OCI-LY7 (cell line): ENCODE measurements around the gene B3GALT5.

Experiments used
- CTCF ChIP-seq: fragments of 200-600 bp; sonication (generic); conservative IDR thresholded peaks from 2 replicates; pipeline ENCODE4 v1.5.1; 2014; ENCODE audit warnings: mild to moderate bottlenecking, antibody characterized with exemption, low read length, moderate library complexity, mixed read lengths
- EZH2phosphoT487 ChIP-seq: fragments of 200-600 bp; sonication (generic); IDR thresholded peaks from 2 replicates; pipeline ENCODE4 v1.6.1; 2018; ENCODE audit warnings: low read depth, borderline replicate concordance, mild to moderate bottlenecking, mixed run types, antibody characterized with exemption, low read length, moderate library complexity, mixed read lengths

DNA sequence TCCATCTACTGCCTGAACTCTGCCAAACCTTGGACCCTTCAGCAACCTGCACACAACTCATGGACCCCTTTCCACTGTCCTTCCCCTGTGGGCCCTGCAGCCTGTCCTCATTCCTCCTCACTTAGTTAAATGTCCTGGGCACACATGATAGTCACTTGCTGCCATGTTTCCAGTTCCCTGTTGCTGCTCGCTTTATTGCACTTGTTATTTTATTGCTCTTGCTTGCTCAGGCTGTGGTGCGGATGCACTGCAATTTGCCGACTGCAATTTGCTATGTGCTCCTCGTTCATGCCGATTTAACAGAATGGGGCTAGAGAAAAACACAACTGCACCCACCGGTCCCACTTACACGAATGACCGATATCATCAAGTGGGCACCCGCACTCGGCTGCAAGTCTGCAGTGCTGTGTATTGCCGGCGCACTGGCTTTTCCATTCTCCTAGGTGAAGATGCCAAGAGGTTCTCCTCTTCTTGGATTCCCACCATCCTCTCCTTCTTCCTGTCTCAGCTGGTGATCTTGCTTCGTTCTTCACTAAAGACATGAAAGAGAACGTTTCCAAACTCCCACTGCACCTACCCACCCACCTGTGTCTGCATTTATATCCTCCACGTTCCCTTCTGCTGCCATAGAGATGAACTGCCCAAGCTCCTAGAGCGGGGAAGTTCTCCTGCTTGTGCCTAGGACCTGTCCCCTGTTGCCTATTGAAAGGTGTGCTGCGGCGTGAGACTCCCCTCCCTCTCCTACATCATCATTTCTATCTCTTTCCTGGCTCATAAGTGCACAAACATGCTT, 45.4 kb upstream of the B3GALT5 start:
- TF ChIP-seq CTCF (no peak), EZH2phosphoT487 (no peak)
